Measurements from ENCODE around the gene ATP5F1D. TPM values are rescaled to one million over a fixed set of nuclear protein-coding genes. Genes with fewer than 3 reads are reported as not detected.
A peak's percentile ranks its signal among the peaks of the same experiment; 100 is the strongest.

Gene ATP5F1D
- total RNA-seq, 1 donor from 2014 or later, result 282 TPM

GRCh38 chr19:1278713-1279660 is 37.4 kb downstream of the ATP5F1D start:
- ATAC-seq (no peak), DNase-seq (ENCODE audit: low spot score) (no peak)

- peak; percentile 35 for ATAC-seq
These were observed 38.3 kb downstream of the ATP5F1D start for GRCh38 chr19:1279782-1280341.

GRCh38 chr19:1280636-1281568 is 39.4 kb downstream of the ATP5F1D start:
- ATAC-seq (no peak), DNase-seq (ENCODE audit: low spot score) (no peak)

More at GRCh38 chr19:1279782-1280341, 38.3 kb downstream of the ATP5F1D start:
- DNase-seq (ENCODE audit: low spot score), result peak; percentile 86

- no peak for ATAC-seq
- DNase-seq (ENCODE audit: low spot score), result no peak
These were observed 40.2 kb downstream of the ATP5F1D start for GRCh38 chr19:1281569-1282287.

DNA sequence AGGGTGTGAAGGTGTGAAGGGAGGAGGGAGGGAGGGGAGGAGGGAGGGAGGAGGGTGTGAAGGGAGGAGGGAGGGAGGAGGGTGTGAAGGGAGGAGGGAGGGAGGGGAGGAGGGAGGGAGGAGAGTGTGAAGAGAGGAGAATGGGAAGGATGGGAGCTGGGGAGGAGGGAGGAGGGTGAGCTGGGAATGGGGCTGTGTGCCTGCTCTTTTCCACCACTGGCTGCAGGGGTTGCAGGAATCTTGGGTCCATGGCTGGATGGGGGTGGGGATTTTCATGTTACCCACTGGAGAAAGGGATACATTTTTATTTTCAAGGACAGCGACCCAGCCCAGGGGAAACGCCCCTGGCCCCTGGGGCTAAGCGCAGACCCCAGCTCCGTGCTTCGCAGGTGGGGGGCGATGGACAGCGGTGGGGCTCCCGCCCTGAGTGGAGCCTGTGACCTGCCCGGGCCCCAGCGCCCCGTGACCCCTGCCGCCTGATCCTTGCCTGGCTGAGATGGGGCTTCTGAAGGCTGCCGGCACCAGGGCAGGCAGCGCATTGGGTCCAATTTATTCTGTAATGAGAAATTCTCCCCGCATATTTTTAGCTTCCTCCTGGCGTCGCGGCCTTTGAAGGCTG is 41.1 kb downstream of the ATP5F1D start:
- ATAC-seq (no peak), DNase-seq (ENCODE audit: low spot score) (no peak)

DNA sequence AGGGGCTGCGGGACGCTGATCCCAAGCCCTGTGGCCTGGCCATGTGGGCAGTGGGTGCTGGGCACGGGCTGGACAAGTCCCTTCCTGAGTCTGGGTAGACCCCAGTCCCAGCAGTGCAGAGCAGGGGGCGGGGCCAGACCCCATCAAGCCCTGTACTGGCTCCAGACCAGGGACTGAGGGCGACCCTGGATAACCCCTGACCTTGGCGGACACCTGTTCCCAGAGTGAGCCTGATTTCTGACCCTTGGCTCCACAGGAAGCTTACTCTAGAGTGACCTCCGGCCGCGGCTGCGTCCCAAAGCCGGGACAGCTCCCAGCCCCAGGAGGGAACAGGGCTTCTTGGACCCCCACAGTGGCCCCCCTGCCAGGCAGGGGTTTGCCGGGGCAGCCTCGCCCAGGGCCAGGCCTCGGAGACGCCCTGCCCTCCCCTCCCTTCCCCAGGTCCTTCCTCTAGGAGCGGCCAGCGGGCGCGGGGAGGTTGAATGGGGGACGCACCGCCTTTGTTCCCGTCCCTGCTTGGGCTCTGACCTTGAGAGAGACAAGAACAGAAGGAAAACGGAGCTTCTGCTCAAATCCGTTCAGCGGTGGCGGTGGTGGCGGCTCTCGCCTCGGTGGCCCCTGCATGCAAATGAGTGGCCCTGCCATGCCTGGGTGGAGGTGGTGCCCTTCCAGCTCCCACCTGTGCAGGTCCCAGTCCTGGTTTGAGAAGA is 41.8 kb downstream of the ATP5F1D start:
- DNase-seq (ENCODE audit: low spot score), result peak; percentile 88
- ATAC-seq, result peak; percentile 68

GRCh38 chr19:1283917-1284292 is 42.4 kb downstream of the ATP5F1D start:
- no peak for DNase-seq (ENCODE audit: low spot score)
- no peak for ATAC-seq

- DNase-seq (ENCODE audit: low spot score), result peak; percentile 85
- peak; percentile 60 for ATAC-seq
These were observed 42.9 kb downstream of the ATP5F1D start for GRCh38 chr19:1284293-1284978.

GRCh38 chr19:1284979-1285736 is 43.6 kb downstream of the ATP5F1D start:
- ATAC-seq (no peak), DNase-seq (ENCODE audit: low spot score) (peak; percentile 68)

DNA sequence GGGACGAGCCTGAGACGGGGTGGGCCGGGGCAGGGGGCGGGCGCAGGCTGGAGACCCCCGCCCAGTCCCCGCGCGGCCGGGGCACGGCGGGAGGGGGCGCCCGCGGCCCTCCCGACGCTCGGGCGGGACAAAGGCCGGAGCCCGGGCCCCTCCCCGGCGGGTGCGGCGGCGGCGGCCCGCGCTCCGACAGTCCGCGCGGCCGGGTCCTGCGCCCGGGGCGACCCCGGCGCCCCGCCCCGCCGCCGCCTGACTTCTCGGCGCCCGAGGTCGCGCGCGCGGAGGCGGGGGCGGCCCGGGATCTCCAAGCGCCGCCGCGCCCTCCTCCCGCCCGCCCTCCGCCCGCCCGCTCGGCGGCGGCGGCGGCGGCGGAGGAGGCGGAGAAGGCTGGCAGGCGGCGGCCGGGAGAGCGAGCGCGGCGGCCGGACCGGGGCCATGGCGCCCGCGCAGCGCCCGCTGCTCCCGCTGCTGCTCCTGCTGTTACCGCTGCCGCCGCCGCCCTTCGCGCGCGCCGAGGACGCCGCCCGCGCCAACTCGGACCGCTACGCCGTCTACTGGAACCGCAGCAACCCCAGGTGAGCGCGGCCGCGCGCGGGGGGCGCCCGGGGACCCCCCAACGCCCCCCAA is 44.3 kb downstream of the ATP5F1D start, which contains the start of gene EFNA2:
Gene EFNA2 (plus strand): TSS at position 137 of the 624 bp plus-strand sequence. CDS start 296 bp downstream, at position 433.
- peak; percentile 19 for ATAC-seq
- DNase-seq (ENCODE audit: low spot score), result no peak

GRCh38 chr19:1286487-1287353 is 45.2 kb downstream of the ATP5F1D start:
- no peak for ATAC-seq
- no peak for DNase-seq (ENCODE audit: low spot score)

DNA sequence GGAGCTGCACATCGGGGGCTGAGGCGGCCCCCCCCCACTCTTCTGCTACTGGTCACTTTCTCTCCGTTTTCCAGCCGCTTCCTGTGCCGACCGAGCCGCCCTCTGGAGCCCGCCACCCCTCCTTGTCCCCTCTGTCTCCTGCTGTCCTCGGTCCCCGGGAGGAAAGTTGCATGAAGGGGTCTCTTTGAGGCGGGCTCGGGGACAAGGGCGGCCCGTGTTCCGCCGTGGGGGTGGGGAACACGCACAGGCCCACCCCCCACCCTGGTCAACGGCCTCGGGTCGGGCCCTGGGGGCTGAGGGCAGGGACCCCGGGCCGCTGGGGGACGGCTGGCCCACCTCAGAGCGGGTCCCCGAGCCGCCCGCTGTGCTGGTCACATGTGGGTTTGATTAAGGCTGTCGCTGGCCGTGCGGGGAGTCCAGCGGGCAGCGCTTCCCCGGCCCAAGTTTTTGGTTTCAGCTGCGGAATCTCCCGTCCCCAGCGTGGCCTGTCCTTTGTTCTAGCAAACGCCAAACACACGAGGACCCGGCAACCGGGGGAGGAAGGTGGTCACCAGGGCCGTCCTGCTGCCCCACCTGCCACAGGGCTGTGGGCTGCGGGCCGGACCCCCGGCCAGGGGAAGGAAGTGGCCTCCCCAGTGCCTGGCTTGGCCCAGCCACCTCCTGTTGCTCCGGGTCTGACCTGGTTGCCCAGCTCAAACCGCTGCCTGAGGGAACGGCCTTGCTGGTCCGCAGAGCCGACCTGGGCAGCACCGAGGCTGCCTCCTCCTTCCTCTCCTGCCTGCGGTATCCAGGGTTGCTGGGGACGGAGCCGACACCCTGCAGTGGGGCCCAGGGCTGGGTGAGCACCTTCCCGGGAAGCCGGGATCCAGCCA is 46.0 kb downstream of the ATP5F1D start:
- ATAC-seq (no peak), DNase-seq (ENCODE audit: low spot score) (no peak)

DNA sequence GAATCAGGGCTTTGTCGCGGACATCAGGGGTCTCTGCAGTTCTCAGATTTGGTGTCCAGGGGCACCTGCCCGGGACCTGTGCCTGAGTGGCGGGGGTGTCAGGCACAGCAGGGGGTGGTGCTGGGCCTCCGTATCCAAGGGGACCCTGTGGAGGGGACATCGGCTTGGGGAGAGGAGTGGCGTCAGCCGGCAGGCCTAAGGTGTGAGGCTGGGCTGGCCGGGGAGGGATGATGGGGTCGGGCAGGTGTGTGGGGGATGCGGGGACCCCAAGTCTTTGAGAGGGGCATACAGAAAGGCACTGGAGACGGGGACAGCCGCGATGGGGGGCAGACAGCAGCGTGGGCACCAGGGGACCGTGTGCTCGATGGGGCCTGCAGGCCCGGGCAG is 46.7 kb downstream of the ATP5F1D start:
- no peak for ATAC-seq

DNA sequence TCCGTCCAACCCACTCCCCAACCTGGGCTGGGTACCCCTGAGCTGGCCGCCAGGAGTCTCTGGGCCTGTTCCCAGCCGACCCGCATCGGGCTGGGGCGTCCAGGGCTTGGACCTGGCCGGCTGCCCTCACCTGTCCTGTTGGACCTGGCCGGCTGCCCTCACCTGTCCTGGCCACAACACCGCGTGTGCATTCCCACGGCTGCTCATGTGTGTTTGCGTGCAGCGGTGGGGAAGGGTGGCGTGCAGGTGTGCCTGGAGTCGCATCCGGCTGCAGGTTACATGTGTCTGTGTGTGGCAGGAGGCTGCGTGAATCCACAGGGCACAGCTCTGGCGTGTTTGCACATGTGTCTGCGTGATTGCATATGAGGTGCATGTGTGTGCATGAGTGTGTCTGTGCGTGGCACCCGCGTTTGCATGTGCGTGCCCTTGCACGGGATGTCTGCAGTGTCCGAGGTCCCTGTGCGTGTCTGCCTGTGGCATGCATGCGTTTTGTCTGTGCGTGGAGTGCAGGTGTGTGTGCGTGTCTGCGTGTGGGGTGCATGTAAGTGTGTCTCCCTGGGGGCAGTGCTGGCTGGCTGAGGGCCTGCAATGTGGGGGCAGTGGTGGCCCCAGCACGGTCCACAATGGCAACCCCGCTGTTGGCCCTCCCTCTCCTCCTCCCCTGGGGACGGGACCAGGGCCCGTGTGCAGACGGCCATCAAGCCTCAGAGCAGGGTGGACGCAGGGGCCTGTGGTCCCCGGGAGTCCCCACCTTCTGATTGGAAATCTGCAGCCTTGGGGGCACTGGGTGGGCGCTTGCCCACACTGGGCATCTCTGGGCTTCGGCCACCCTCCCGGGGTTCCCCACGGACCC is 47.5 kb downstream of the ATP5F1D start:
- ATAC-seq (no peak), DNase-seq (ENCODE audit: low spot score) (no peak)

More for the DNA sequence above, 46.7 kb downstream of the ATP5F1D start:
- no peak for DNase-seq (ENCODE audit: low spot score)

DNA sequence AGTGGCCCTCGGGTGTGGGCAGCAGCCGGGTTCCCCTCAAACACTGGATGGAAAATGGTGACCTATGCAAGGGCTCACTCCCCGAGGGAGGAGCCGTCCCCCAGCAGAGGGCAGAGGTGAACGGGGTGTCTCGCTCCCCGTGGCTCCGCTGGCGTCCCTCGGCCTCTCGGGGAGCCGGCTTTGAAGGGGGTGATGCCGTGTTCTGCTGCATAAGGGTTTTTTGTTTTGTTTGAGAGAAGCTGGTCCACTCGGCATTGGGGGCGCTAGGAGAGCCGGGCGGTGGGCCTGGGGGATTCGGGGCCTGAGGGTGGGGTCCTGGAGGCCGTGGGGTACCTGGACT is 48.1 kb downstream of the ATP5F1D start:
- ATAC-seq (no peak), DNase-seq (ENCODE audit: low spot score) (no peak)

Measured in left lobe of liver (tissue), 2 donors.